Measurements from ENCODE around the gene PCAT6.

DNA sequence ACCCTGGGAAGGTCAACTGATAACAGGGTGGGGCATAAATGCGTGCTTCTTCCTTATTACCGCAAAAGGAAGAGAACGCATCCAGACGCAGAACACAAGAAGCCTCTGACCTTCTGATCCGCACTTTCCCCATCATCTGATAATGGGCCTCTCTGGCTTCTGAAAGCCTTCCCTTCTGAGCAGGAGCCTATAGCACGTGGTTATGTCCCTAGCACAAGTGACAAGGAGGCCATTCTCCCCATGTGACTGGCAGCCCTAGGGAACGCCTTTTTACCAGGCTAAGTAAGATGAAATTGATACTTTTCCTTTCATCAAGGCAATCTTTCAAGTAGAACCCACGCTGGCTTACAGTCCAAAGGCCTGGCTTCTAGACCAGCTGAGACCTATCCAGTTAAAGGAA lies 44.0 kb downstream of the PCAT6 start:
- TF ChIP-seq, protein P1, sequence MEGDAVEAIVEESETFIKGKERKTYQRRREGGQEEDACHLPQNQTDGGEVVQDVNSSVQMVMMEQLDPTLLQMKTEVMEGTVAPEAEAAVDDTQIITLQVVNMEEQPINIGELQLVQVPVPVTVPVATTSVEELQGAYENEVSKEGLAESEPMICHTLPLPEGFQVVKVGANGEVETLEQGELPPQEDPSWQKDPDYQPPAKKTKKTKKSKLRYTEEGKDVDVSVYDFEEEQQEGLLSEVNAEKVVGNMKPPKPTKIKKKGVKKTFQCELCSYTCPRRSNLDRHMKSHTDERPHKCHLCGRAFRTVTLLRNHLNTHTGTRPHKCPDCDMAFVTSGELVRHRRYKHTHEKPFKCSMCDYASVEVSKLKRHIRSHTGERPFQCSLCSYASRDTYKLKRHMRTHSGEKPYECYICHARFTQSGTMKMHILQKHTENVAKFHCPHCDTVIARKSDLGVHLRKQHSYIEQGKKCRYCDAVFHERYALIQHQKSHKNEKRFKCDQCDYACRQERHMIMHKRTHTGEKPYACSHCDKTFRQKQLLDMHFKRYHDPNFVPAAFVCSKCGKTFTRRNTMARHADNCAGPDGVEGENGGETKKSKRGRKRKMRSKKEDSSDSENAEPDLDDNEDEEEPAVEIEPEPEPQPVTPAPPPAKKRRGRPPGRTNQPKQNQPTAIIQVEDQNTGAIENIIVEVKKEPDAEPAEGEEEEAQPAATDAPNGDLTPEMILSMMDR (conservative IDR thresholded peaks at IDR 0.05; ENCODE audit: low read depth in 2 of 2) = no peak
- TF ChIP-seq EZH2 (IDR thresholded peaks at IDR 0.05; ENCODE audit: low read depth, unreplicated experiment) (no peak), POLR2AphosphoS5 (IDR thresholded peaks at IDR 0.05; ENCODE audit: low read depth) (no peak), EZH2phosphoT487 (IDR thresholded peaks at IDR 0.05; ENCODE audit: unreplicated experiment) (no peak), CREB1 (CRISPR knock-in tag; IDR thresholded peaks at IDR 0.05; ENCODE audit: low read depth) (no peak)
- TF ChIP-seq, protein P2, sequence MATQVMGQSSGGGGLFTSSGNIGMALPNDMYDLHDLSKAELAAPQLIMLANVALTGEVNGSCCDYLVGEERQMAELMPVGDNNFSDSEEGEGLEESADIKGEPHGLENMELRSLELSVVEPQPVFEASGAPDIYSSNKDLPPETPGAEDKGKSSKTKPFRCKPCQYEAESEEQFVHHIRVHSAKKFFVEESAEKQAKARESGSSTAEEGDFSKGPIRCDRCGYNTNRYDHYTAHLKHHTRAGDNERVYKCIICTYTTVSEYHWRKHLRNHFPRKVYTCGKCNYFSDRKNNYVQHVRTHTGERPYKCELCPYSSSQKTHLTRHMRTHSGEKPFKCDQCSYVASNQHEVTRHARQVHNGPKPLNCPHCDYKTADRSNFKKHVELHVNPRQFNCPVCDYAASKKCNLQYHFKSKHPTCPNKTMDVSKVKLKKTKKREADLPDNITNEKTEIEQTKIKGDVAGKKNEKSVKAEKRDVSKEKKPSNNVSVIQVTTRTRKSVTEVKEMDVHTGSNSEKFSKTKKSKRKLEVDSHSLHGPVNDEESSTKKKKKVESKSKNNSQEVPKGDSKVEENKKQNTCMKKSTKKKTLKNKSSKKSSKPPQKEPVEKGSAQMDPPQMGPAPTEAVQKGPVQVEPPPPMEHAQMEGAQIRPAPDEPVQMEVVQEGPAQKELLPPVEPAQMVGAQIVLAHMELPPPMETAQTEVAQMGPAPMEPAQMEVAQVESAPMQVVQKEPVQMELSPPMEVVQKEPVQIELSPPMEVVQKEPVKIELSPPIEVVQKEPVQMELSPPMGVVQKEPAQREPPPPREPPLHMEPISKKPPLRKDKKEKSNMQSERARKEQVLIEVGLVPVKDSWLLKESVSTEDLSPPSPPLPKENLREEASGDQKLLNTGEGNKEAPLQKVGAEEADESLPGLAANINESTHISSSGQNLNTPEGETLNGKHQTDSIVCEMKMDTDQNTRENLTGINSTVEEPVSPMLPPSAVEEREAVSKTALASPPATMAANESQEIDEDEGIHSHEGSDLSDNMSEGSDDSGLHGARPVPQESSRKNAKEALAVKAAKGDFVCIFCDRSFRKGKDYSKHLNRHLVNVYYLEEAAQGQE (IDR thresholded peaks at IDR 0.05; ENCODE audit: unreplicated experiment) = no peak
